Right lobe of liver (tissue), 6 donors: ENCODE results near the gene CYB561D2. TPM values are rescaled to one million over a fixed set of nuclear protein-coding genes. Genes with fewer than 3 reads are reported as not detected.

Source experiments
- ATAC-seq, 4 donors: fragments of 200-7000 bp; cut with Tn5 transposase; one replicate each; pipeline ENCODE4 v1.9.1; 2020; ENCODE audit warnings: mild to moderate bottlenecking in 4 of 4, moderate library complexity in 4 of 4
- DNase-seq, 3 donors: peaks; one replicate each; pipeline ENCODE4 v3.0.0-alpha.2; 2020
- H3K27ac ChIP-seq, 3 donors: fragments of 200-600 bp; one replicate each; pipeline ENCODE4 v1.8.0; 2022
- H3K27me3 ChIP-seq, 2 donors: fragments of 200-600 bp; one replicate each; pipeline ENCODE4 v1.8.0; 2022
- H3K36me3 ChIP-seq, 4 donors: fragments of 200-600 bp; sonication (generic) in 1 of 4; one replicate each; pipeline versions ENCODE4 v1.5.1 to v1.8.0; 2017 to 2022; ENCODE audit warnings: control low read depth in 1 of 4
- H3K4me1 ChIP-seq, 4 donors: fragments of 200-600 bp; sonication (generic) in 1 of 4; one replicate each; pipeline versions ENCODE4 v1.5.1 to v1.8.0; 2017 to 2022; ENCODE audit warnings: control low read depth in 1 of 4
- H3K4me3 ChIP-seq, 3 donors: fragments of 200-600 bp; one replicate each; pipeline ENCODE4 v1.8.0; 2022
- H3K9me3 ChIP-seq, 4 donors: fragments of 200-600 bp; sonication (generic) in 1 of 4; one replicate each; pipeline versions ENCODE4 v1.5.1 to v1.8.0; 2017 to 2022; ENCODE audit warnings: control low read depth in 1 of 4
- CTCF ChIP-seq, 4 donors: fragments of 200-600 bp in 3 of 4; fragments of 450-650 bp in 1 of 4; IDR thresholded peaks; one replicate each; pipeline versions ENCODE4 v1.5.1 to v1.8.0; 2016 to 2022; ENCODE audit warnings: antibody characterized with exemption in 4 of 4, mild to moderate bottlenecking in 2 of 4
- POLR2A ChIP-seq: fragments of 450-650 bp; IDR thresholded peaks from one replicate; pipeline ENCODE4 v1.6.1; 2017; ENCODE audit warnings: antibody characterized with exemption, mild to moderate bottlenecking
- WGBS: methylation state at CpG from one replicate; pipeline ENCODE4 v1.1.6; 2018; ENCODE audit warnings: low coverage, low lambda C conversion rate; ENCODE audit not compliant: insufficient coverage; ENCODE audit errors: missing lambda C conversion rate; 5-methylcytosine and 5-hydroxymethylcytosine counted together
- intact Hi-C, 2 donors: fragments of 100-400 bp; cut with DNase I; formaldehyde crosslinking; loops; one replicate each; pipeline versions ENCODE4 v1.11.2 to v1.14.1; 2022
- total RNA-seq, 6 experiments: library from RNA; depleted of rRNA in 2 of 6; stranded (reverse); fragments of >200 nt in 2 of 6; fragmentation: NEBNext Ultra II Directional in 3 of 6; extraction: Animal tissue kit (Norgen Biotek cat#: 25700) in 3 of 6; gene quantifications; one replicate each; pipeline versions ENCODE4 v1.1.0 to v1.2.4, GENCODE V29; 2016 to 2023
- donor health status: DM: no; HTN: yes; CAD: no.
- donor health status: DM: no; HTN: no; CAD: no.
- donor health status: DM: no; HTN: no; CAD: no.
- donor health status: DM: no; HTN: yes; CAD: no.
- donor health status: DM: no; HTN: yes; CAD: no.

The CYB561D2 gene
- total RNA-seq, 6 experiments from 2014 or later = 14.3 to 29.4 (median 20.7) TPM

GRCh38 chr3:50340448-50341329, 10.0 kb upstream of the CYB561D2 start, which contains the start of gene RASSF1:
RASSF1 (minus strand) TSS chr3:50340836; CDS start chr3:50340805, 31 bp downstream.
- intact Hi-C loops = loop anchor here (10.0 kb wide), 2 partner anchors 204 to 214 kb away; no protein-coding TSS in a partner anchor
- Histone ChIP-seq H3K27ac (peak within 1 kb of the TSS; percentile 33 to 95 (median 86)), H3K9me3 (no peaks in the 10 kb centered on the region), H3K27me3 (no peaks in the 10 kb centered on the region), H3K4me1 (peaks cover 0 to 21% (median 4%) of the 10 kb centered on the region in 4 donors), H3K4me3 (peak within 1 kb of the TSS; percentile 39 to 55 (median 46)), H3K36me3 (no peaks in the 10 kb centered on the region)
- ATAC-seq = peak; percentile 1 to 18 (median 4)
- WGBS = 30% methylated on average over 32 of the region's 85 CpGs
- no peak for TF ChIP-seq CTCF (IDR thresholded peaks at IDR 0.05)
- TF ChIP-seq POLR2A = peak; percentile 60
- peak; percentile 68 to 82 (median 74) for DNase-seq

GRCh38 chr3:50341537-50341936, 9.1 kb upstream of the CYB561D2 start:
- peak overlapping the region; percentile 39 to 55 (median 46) for H3K4me3 ChIP-seq
- no peaks in the 10 kb centered on the region for H3K27me3 ChIP-seq
- no peak overlapping the region for H3K27ac ChIP-seq
- no peak for ATAC-seq
- H3K4me1 ChIP-seq = peaks cover 0 to 14% (median 0%) of the 10 kb centered on the region in 4 donors
- intact Hi-C loops = loop anchor here (10.0 kb wide), 2 partner anchors 203 to 213 kb away; no protein-coding TSS in a partner anchor
- no peak for DNase-seq
- no peak for TF ChIP-seq POLR2A
- TF ChIP-seq CTCF (IDR thresholded peaks at IDR 0.05) = no peak
- no peaks in the 10 kb centered on the region for H3K36me3 ChIP-seq
- 100% methylated on average over 2 of the region's 9 CpGs for WGBS
- no peaks in the 10 kb centered on the region for H3K9me3 ChIP-seq

- no peaks in the 10 kb centered on the region for H3K9me3 ChIP-seq
- H3K36me3 ChIP-seq = no peaks in the 10 kb centered on the region
- no peaks in the 10 kb centered on the region for H3K27me3 ChIP-seq
- H3K4me3 ChIP-seq = no peak overlapping the region
- H3K4me1 ChIP-seq = peaks cover 0 to 14% (median 0%) of the 10 kb centered on the region in 4 donors
- DNase-seq (no peak), ATAC-seq (no peak)
- TF ChIP-seq CTCF (IDR thresholded peaks at IDR 0.05) (no peak), POLR2A (no peak)
- WGBS = 60% methylated on average over 1 of the region's 13 CpGs
- intact Hi-C loops = loop anchor here (10.0 kb wide), 2 partner anchors 203 to 213 kb away; no protein-coding TSS in a partner anchor
- H3K27ac ChIP-seq = no peak overlapping the region
These were observed 8.5 kb upstream of the CYB561D2 start for GRCh38 chr3:50341996-50342650.

GRCh38 chr3:50342813-50343633, 7.6 kb upstream of the CYB561D2 start:
- 67% methylated on average over 5 of the region's 13 CpGs for WGBS
- Histone ChIP-seq H3K27me3 (no peaks in the 10 kb centered on the region), H3K9me3 (no peaks in the 10 kb centered on the region), H3K4me1 (peaks cover 0 to 19% (median 0%) of the 10 kb centered on the region in 4 donors), H3K36me3 (no peaks in the 10 kb centered on the region), H3K27ac (no peak overlapping the region), H3K4me3 (no peak overlapping the region)
- ATAC-seq (no peak), DNase-seq (no peak)
- intact Hi-C loops = loop anchor here (10.0 kb wide), 2 partner anchors 202 to 212 kb away; no protein-coding TSS in a partner anchor
- no peak for TF ChIP-seq CTCF (IDR thresholded peaks at IDR 0.05)
- no peak for TF ChIP-seq POLR2A
